GM23338 (cell line): ENCODE data around the gene ZBTB7B. TPM values are rescaled to one million over a fixed set of nuclear protein-coding genes. Genes with fewer than 3 reads are reported as not detected.

ENCODE experiments used
- ATAC-seq: fragments of 200-7000 bp; cut with Tn5 transposase; 3 replicates; pipeline ENCODE4 v1.9.1; 2020
- DNase-seq: peaks from one replicate; pipeline ENCODE4 v3.0.0-alpha.2; 2015; ENCODE audit warnings: low spot score
- H2AFZ ChIP-seq: fragments of 200-600 bp; sonication (generic); 2 replicates; pipeline ENCODE4 v1.8.0; 2016; ENCODE audit warnings: antibody characterized with exemption, mild to moderate bottlenecking, moderate library complexity
- H3F3A ChIP-seq: fragments of 200-600 bp; sonication (generic); replicated peaks from 2 replicates; pipeline ENCODE4 v1.8.0; 2017; ENCODE audit warnings: antibody characterized with exemption, mixed run types, low read depth
- H3K27ac ChIP-seq: fragments of 200-600 bp; sonication (generic); 2 replicates; pipeline ENCODE4 v1.6.1; 2016; ENCODE audit warnings: low read depth
- H3K27me3 ChIP-seq: fragments of 200-600 bp; sonication (generic); 2 replicates; pipeline ENCODE4 v1.8.0; 2016; ENCODE audit warnings: mild to moderate bottlenecking, mixed run types, moderate library complexity; ENCODE audit not compliant: insufficient read depth
- H3K36me3 ChIP-seq: fragments of 200-600 bp; sonication (generic); 2 replicates; pipeline ENCODE4 v1.8.0; 2016; ENCODE audit warnings: mild to moderate bottlenecking; ENCODE audit not compliant: insufficient read depth
- H3K4me1 ChIP-seq: fragments of 200-600 bp; sonication (generic); 2 replicates; pipeline ENCODE4 v1.8.0; 2016; ENCODE audit warnings: mild to moderate bottlenecking, moderate library complexity; ENCODE audit not compliant: insufficient read depth
- H3K4me2 ChIP-seq: fragments of 200-600 bp; sonication (generic); 2 replicates; pipeline ENCODE4 v1.7.1; 2017; ENCODE audit warnings: mixed run types
- H3K4me3 ChIP-seq: fragments of 200-600 bp; sonication (generic); 2 replicates; pipeline ENCODE4 v1.6.1; 2016; ENCODE audit warnings: mixed run types
- H3K79me2 ChIP-seq: fragments of 200-600 bp; sonication (generic); replicated peaks from 2 replicates; pipeline ENCODE4 v1.8.0; 2017; ENCODE audit warnings: mild to moderate bottlenecking; ENCODE audit not compliant: insufficient read depth
- H3K9me2 ChIP-seq: fragments of 200-600 bp; sonication (generic); 2 replicates; pipeline ENCODE4 v1.8.0; 2017; ENCODE audit not compliant: insufficient read depth
- H4K20me1 ChIP-seq: fragments of 200-600 bp; sonication (generic); replicated peaks from 2 replicates; pipeline ENCODE4 v1.8.0; 2017; ENCODE audit warnings: mild to moderate bottlenecking; ENCODE audit not compliant: insufficient read depth
- H3K27ac Mint-ChIP-seq: 2 replicates; pipeline ENCODE4 v1.8.0; 2020; ENCODE audit warnings: inconsistent platforms, mild to moderate bottlenecking, moderate library complexity, mixed read lengths
- H3K27me3 Mint-ChIP-seq: 3 replicates; pipeline ENCODE4 v1.8.0; 2022; ENCODE audit warnings: low read depth, mild to moderate bottlenecking, moderate library complexity, mixed read lengths, inconsistent platforms; ENCODE audit not compliant: insufficient read depth, poor library complexity
- H3K36me3 Mint-ChIP-seq: 3 replicates; pipeline ENCODE4 v1.8.0; 2021; ENCODE audit warnings: low read depth, mild to moderate bottlenecking, inconsistent platforms, moderate library complexity, mixed read lengths
- H3K4me1 Mint-ChIP-seq: 3 replicates; pipeline ENCODE4 v1.8.0; 2020; ENCODE audit warnings: mild to moderate bottlenecking, inconsistent platforms, mixed read lengths
- H3K4me3 Mint-ChIP-seq: 3 replicates; pipeline ENCODE4 v1.8.0; 2021; ENCODE audit warnings: moderate library complexity, mild to moderate bottlenecking, inconsistent platforms, mixed read lengths
- H3K9me3 Mint-ChIP-seq: 3 replicates; pipeline ENCODE4 v1.8.0; 2020; ENCODE audit warnings: moderate library complexity, mild to moderate bottlenecking, inconsistent platforms, mixed read lengths
- CREB1 ChIP-seq: fragments of 250-450 bp; sonication (Bioruptor Pico); IDR thresholded peaks from 2 replicates; pipeline ENCODE4 v1.5.0; 2020; ENCODE audit warnings: low read depth, mild to moderate bottlenecking, moderate library complexity
- ETS1 ChIP-seq: IDR thresholded peaks from 2 replicates; pipeline ENCODE4 v1.6.1; 2016; ENCODE audit warnings: antibody characterized with exemption
- EZH2 ChIP-seq: fragments of 200-600 bp; sonication (generic); IDR thresholded peaks from one replicate; pipeline ENCODE4 v1.8.0; 2017; ENCODE audit warnings: antibody characterized with exemption, mild to moderate bottlenecking, low read depth; ENCODE audit not compliant: unreplicated experiment
- EZH2phosphoT487 ChIP-seq: fragments of 200-600 bp; sonication (generic); IDR thresholded peaks from one replicate; pipeline ENCODE4 v1.8.1; 2018; ENCODE audit warnings: antibody characterized with exemption; ENCODE audit not compliant: unreplicated experiment
- JUNB ChIP-seq: IDR thresholded peaks from one replicate; pipeline ENCODE4 v1.6.1; 2016; ENCODE audit warnings: antibody characterized with exemption; ENCODE audit not compliant: unreplicated experiment
- NANOG ChIP-seq: IDR thresholded peaks from 2 replicates; pipeline ENCODE4 v1.6.1; 2016; ENCODE audit warnings: antibody characterized with exemption, borderline replicate concordance
- POLR2AphosphoS5 ChIP-seq: IDR thresholded peaks from 2 replicates; pipeline ENCODE4 v1.6.1; 2016; ENCODE audit warnings: antibody characterized with exemption, low read depth
- REST ChIP-seq: IDR thresholded peaks from one replicate; pipeline ENCODE4 v1.6.1; 2018; ENCODE audit warnings: antibody characterized with exemption; ENCODE audit not compliant: unreplicated experiment
- STAT1 ChIP-seq: IDR thresholded peaks from one replicate; pipeline ENCODE4 v1.6.1; 2016; ENCODE audit warnings: antibody characterized with exemption; ENCODE audit not compliant: unreplicated experiment
- ZNF114 ChIP-seq: fragments of 250-450 bp; sonication (Bioruptor Pico); IDR thresholded peaks from 2 replicates; pipeline ENCODE4 v1.5.0; 2020; ENCODE audit warnings: mild to moderate bottlenecking, moderate library complexity
- polyA plus RNA-seq: library from polyadenylated mRNA; unstranded; fragments of >200 nt; fragmentation: Nextera tagmentation; extraction: Ambion mirVana; gene quantifications from 2 replicates; pipeline ENCODE4 v1.2.1, GENCODE V29; 2016
- total RNA-seq: library from RNA; depleted of rRNA; stranded (reverse); fragments of >200 nt; shearing (Covaris generic); gene quantifications from 2 replicates; pipeline ENCODE4 v1.2.3, GENCODE V29; 2014

The ZBTB7B gene
- total and polyA plus RNA-seq, 2 experiments from 2014 or later = 3.6 to 32.6 TPM

GRCh38 chr1:154956544-154956941, 46.1 kb upstream of the ZBTB7B start (continued):
- TF ChIP-seq REST = no peak
- no peak for TF ChIP-seq EZH2phosphoT487
- 0 out of 2 replicates have a peak, but pooled peaks have one; percentile 0 for TF ChIP-seq POLR2AphosphoS5

GRCh38 chr1:154957091-154957657, 45.4 kb upstream of the ZBTB7B start:
- H3K4me3 Mint-ChIP-seq = peak overlapping the region; percentile 90
- Histone ChIP-seq H4K20me1 (peaks cover 19% of the 10 kb centered on the region), H3K27me3 (no peaks in the 10 kb centered on the region), H2AFZ (no peak overlapping the region), H3K79me2 (peaks cover 13% of the 10 kb centered on the region), H3K9me2 (no peaks in the 10 kb centered on the region), H3F3A (peaks cover 26% of the 10 kb centered on the region), H3K27ac (no peak overlapping the region; the same call in 1 of the 2 replicates), H3K36me3 (no peaks in the 10 kb centered on the region), H3K4me1 (peaks cover 39% of the 10 kb centered on the region), H3K4me2 (peak overlapping the region; percentile 82), H3K4me3 (peak overlapping the region; percentile 50)
- no peak overlapping the region for H3K27ac Mint-ChIP-seq
- no peaks in the 10 kb centered on the region for H3K9me3 Mint-ChIP-seq
- DNase-seq = no peak
- peaks cover 40% of the 10 kb centered on the region for H3K27me3 Mint-ChIP-seq
- peaks cover 25% of the 10 kb centered on the region for H3K36me3 Mint-ChIP-seq
- no peak for ATAC-seq
- TF ChIP-seq ZNF114 (CRISPR knock-in tag) (no peak), EZH2phosphoT487 (no peak)
- peaks cover 65% of the 10 kb centered on the region for H3K4me1 Mint-ChIP-seq

GRCh38 chr1:154958036-154958435, 44.6 kb upstream of the ZBTB7B start:
- Histone ChIP-seq H4K20me1 (peaks cover 19% of the 10 kb centered on the region), H3K27me3 (no peaks in the 10 kb centered on the region), H3K4me2 (no peak overlapping the region), H3K79me2 (peaks cover 13% of the 10 kb centered on the region), H2AFZ (no peak overlapping the region), H3K27ac (no peak overlapping the region), H3F3A (peaks cover 34% of the 10 kb centered on the region), H3K4me1 (peaks cover 45% of the 10 kb centered on the region), H3K36me3 (0 out of 2 replicates have a peak, but pooled peaks cover 2% of the 10 kb centered on the region), H3K4me3 (no peak overlapping the region), H3K9me2 (no peaks in the 10 kb centered on the region)
- Mint-ChIP-seq H3K4me3 (no peak overlapping the region; the same call in 2 of the 3 replicates), H3K4me1 (peaks cover 66% of the 10 kb centered on the region), H3K36me3 (peaks cover 33% of the 10 kb centered on the region), H3K27me3 (peaks cover 37% of the 10 kb centered on the region), H3K27ac (no peak overlapping the region), H3K9me3 (no peaks in the 10 kb centered on the region)
- no peak for ATAC-seq
- DNase-seq = no peak
- no peak for TF ChIP-seq ETS1
- no peak for TF ChIP-seq ZNF114 (CRISPR knock-in tag)
- no peak for TF ChIP-seq EZH2
- TF ChIP-seq STAT1 = no peak
- TF ChIP-seq CREB1 = no peak
- TF ChIP-seq EZH2phosphoT487 = no peak
- TF ChIP-seq JUNB = no peak
- no peak for TF ChIP-seq NANOG
- no peak for TF ChIP-seq POLR2AphosphoS5
